A549 (cell line): ENCODE measurements around the gene RFX1. TPM values are rescaled to one million over a fixed set of nuclear protein-coding genes. Genes with fewer than 3 reads are reported as not detected.
A peak's percentile ranks its signal among the peaks of the same experiment; 100 is the strongest.

Source experiments
- ATAC-seq, 2 experiments: fragments of 200-7000 bp in 1 of 2; fragments of >200 bp in 1 of 2; cut with Nextera tagmentation in 1 of 2; cut with Tn5 transposase in 1 of 2; 3 replicates each; pipeline versions ENCODE4 v1.8.0 to v1.9.1; 2018 to 2020; ENCODE audit warnings: mild to moderate bottlenecking in 1 of 2, moderate library complexity in 1 of 2
- CTCF ChIA-PET: fragments of 300-600 bp; sonication (Branson Sonifier 250); formaldehyde crosslinking; extraction: SDS; loops from one replicate; lab custom pipeline; 2021; ENCODE audit warnings: antibody characterized with exemption, inconsistent platforms; lab: Yijun Ruan, JAX
- POLR2A ChIA-PET: fragments of 350-600 bp; formaldehyde crosslinking; extraction: SDS; loops from one replicate; lab custom pipeline; 2021; ENCODE audit warnings: antibody characterized with exemption, inconsistent platforms; lab: Yijun Ruan, JAX
- DNase-seq, 2 experiments: peaks; one replicate each; pipeline versions ENCODE4 v3.0.0 to v3.0.0-alpha.2; 2011 to 2016; ENCODE audit warnings: low read depth in 1 of 2, low spot score in 1 of 2
- FAIRE-seq: peaks from 2 replicates; lab custom pipeline; 2011; peaks lifted over from hg19 to GRCh38; lab: Jason Lieb, UNC
- H3K27ac ChIP-seq, 2 experiments: fragments of >200 bp; sonication (Bioruptor Twin); formaldehyde crosslinking; 3 replicates each; pipeline ENCODE4 v1.5.1; 2016 to 2017
- H3K4me1 ChIP-seq: fragments of >200 bp; sonication (Bioruptor Twin); formaldehyde crosslinking; 3 replicates; pipeline ENCODE4 v1.6.1; 2016
- H3K4me2 ChIP-seq: fragments of >200 bp; sonication (Bioruptor Twin); formaldehyde crosslinking; 3 replicates; pipeline ENCODE4 v1.6.1; 2016
- H3K4me3 ChIP-seq: fragments of >200 bp; sonication (Bioruptor Twin); formaldehyde crosslinking; 3 replicates; pipeline ENCODE4 v1.5.1; 2016
- H3K9me3 ChIP-seq: fragments of >200 bp; sonication (Bioruptor Twin); formaldehyde crosslinking; 3 replicates; pipeline ENCODE4 v1.6.1; 2016
- ATOH8 ChIP-seq: fragments of 250-450 bp; sonication (Bioruptor Pico); IDR thresholded peaks from 2 replicates; pipeline ENCODE4 v1.5.0; 2020; ENCODE audit warnings: low read depth, mild to moderate bottlenecking, moderate library complexity
- CBX2 ChIP-seq: fragments of 200-600 bp; sonication (generic); IDR thresholded peaks from 2 replicates; pipeline ENCODE4 v1.6.1; 2016; ENCODE audit warnings: low read depth, mild to moderate bottlenecking, borderline replicate concordance
- CEBPB ChIP-seq, 2 experiments: fragments of >200 bp in 1 of 2; sonication (Bioruptor Twin) in 1 of 2; formaldehyde crosslinking in 1 of 2; IDR thresholded peaks; 2 replicates each; pipeline ENCODE4 v1.6.1; 2012 to 2016
- CHD4 ChIP-seq: fragments of 200-600 bp; sonication (generic); IDR thresholded peaks from 2 replicates; pipeline ENCODE4 v1.6.1; 2016; ENCODE audit warnings: antibody characterized with exemption, mild to moderate bottlenecking, borderline replicate concordance
- CTCF ChIP-seq: fragments of >200 bp; sonication (Bioruptor Twin); formaldehyde crosslinking; IDR thresholded peaks from 3 replicates; pipeline ENCODE4 v1.5.1; 2016
- FOSB ChIP-seq: fragments of 250-450 bp; sonication (Bioruptor Pico); IDR thresholded peaks from 2 replicates; pipeline ENCODE4 v1.5.0; 2020; ENCODE audit warnings: mild to moderate bottlenecking, moderate library complexity
- FOSL2 ChIP-seq, 2 experiments: fragments of 450-650 bp in 1 of 2; fragments of >200 bp in 1 of 2; sonication (Bioruptor Twin) in 1 of 2; formaldehyde crosslinking; IDR thresholded peaks; 2 replicates each; pipeline versions ENCODE4 v1.5.0 to v1.6.1; 2016 to 2020; ENCODE audit warnings: mild to moderate bottlenecking in 1 of 2, moderate library complexity in 1 of 2
- GATA3 ChIP-seq: IDR thresholded peaks from 2 replicates; pipeline ENCODE4 v1.6.1; 2012; ENCODE audit warnings: borderline replicate concordance
- HOXA7 ChIP-seq: fragments of 250-450 bp; sonication (Bioruptor Pico); IDR thresholded peaks from 2 replicates; pipeline ENCODE4 v1.5.0; 2020; ENCODE audit warnings: mild to moderate bottlenecking, moderate library complexity
- HOXB5 ChIP-seq: fragments of 250-450 bp; sonication (Bioruptor Pico); IDR thresholded peaks from 2 replicates; pipeline ENCODE4 v1.5.0; 2020; ENCODE audit warnings: mild to moderate bottlenecking, moderate library complexity
- JUNB ChIP-seq: fragments of >200 bp; sonication (Bioruptor Twin); formaldehyde crosslinking; IDR thresholded peaks from 2 replicates; pipeline ENCODE4 v1.6.1; 2016
- KDM1A ChIP-seq: fragments of 200-600 bp; sonication (generic); IDR thresholded peaks from 2 replicates; pipeline ENCODE4 v1.6.1; 2016; ENCODE audit warnings: low read depth, mild to moderate bottlenecking
- KDM5A ChIP-seq: fragments of 200-600 bp; sonication (generic); IDR thresholded peaks from 2 replicates; pipeline ENCODE4 v1.6.1; 2016; ENCODE audit warnings: antibody characterized with exemption, mild to moderate bottlenecking
- MAZ ChIP-seq: fragments of 150-350 bp; IDR thresholded peaks from 2 replicates; pipeline ENCODE4 v1.6.1; 2014; ENCODE audit warnings: antibody characterized with exemption, low read depth, low read length, borderline replicate concordance
- NPAS2 ChIP-seq: fragments of 250-450 bp; sonication (Bioruptor Pico); IDR thresholded peaks from 2 replicates; pipeline ENCODE4 v1.8.0; 2022; ENCODE audit warnings: mild to moderate bottlenecking, moderate library complexity, borderline replicate concordance
- NR3C1 ChIP-seq: fragments of >200 bp; sonication (Bioruptor Twin); formaldehyde crosslinking; IDR thresholded peaks from 3 replicates; pipeline ENCODE4 v1.6.1; 2017
- PBX3 ChIP-seq: IDR thresholded peaks from 2 replicates; pipeline ENCODE4 v1.6.1; 2012
- POLR2A ChIP-seq: IDR thresholded peaks from 2 replicates; pipeline ENCODE4 v1.6.1; 2012; ENCODE audit warnings: mild to moderate bottlenecking, low read length
- RAD21 ChIP-seq, 2 experiments: fragments of >200 bp in 1 of 2; sonication (Bioruptor Twin) in 1 of 2; formaldehyde crosslinking in 1 of 2; IDR thresholded peaks in 1 of 2; conservative IDR thresholded peaks in 1 of 2; 2 replicates in 1 of 2; 3 replicates in 1 of 2; pipeline ENCODE4 v1.6.1; 2012 to 2018; ENCODE audit warnings: inconsistent platforms in 1 of 2
- RARB ChIP-seq: fragments of 250-450 bp; sonication (Bioruptor Pico); IDR thresholded peaks from 2 replicates; pipeline ENCODE4 v1.8.0; 2021; ENCODE audit warnings: mild to moderate bottlenecking, moderate library complexity
- REST ChIP-seq: fragments of 200-600 bp; sonication (generic); IDR thresholded peaks from 2 replicates; pipeline ENCODE4 v1.6.1; 2016; ENCODE audit warnings: antibody characterized with exemption, mild to moderate bottlenecking, moderate library complexity
- SREBF2 ChIP-seq: fragments of 450-650 bp; IDR thresholded peaks from 2 replicates; pipeline ENCODE4 v1.6.1; 2014; ENCODE audit warnings: mild to moderate bottlenecking, moderate library complexity
- TFCP2L1 ChIP-seq: fragments of 250-450 bp; sonication (Bioruptor Pico); IDR thresholded peaks from 2 replicates; pipeline ENCODE4 v1.5.0; 2021; ENCODE audit warnings: mild to moderate bottlenecking
- TP53 ChIP-seq: fragments of 250-450 bp; sonication (Bioruptor Pico); IDR thresholded peaks from 2 replicates; pipeline ENCODE4 v1.5.0; 2021; ENCODE audit warnings: mild to moderate bottlenecking, moderate library complexity
- ZC3H11A ChIP-seq: fragments of 450-650 bp; IDR thresholded peaks from 2 replicates; pipeline ENCODE4 v1.6.1; 2014; ENCODE audit warnings: antibody characterized with exemption, mild to moderate bottlenecking
- ZNF302 ChIP-seq: fragments of 250-450 bp; sonication (Bioruptor Pico); IDR thresholded peaks from 2 replicates; pipeline ENCODE4 v1.9.0; 2021; ENCODE audit warnings: inconsistent platforms, mild to moderate bottlenecking, moderate library complexity
- ZSCAN20 ChIP-seq: fragments of 250-450 bp; sonication (Bioruptor Pico); IDR thresholded peaks from 2 replicates; pipeline ENCODE4 v1.8.0; 2022; ENCODE audit warnings: mild to moderate bottlenecking, moderate library complexity
- WGBS: methylation state at CpG from one replicate; pipeline ENCODE4 v1.1.6; 2017; ENCODE audit errors: missing lambda C conversion rate; 5-methylcytosine and 5-hydroxymethylcytosine counted together
- polyA plus RNA-seq, 4 experiments: library from polyadenylated mRNA; depleted of rRNA in 3 of 4; stranded (reverse); fragments of >200 nt; fragmentation: RNase III in 1 of 4; extraction: RNeasy Plus Mini Kit Qiagen cat#74134 plus additional on column Dnase treatment in 1 of 4; gene quantifications; 2 replicates in 3 of 4; 3 replicates in 1 of 4; pipeline ENCODE4 v1.2.3, GENCODE V29; 2011 to 2017

RFX1 gene
- polyA plus RNA-seq, 2 of the 4 experiments (the other 2 are of a cell fraction), result 0.57 to 5.4 TPM

- no peak for ATAC-seq
- TF ChIP-seq NR3C1 (no peak), POLR2A (no peak), KDM1A (no peak), ZSCAN20 (CRISPR knock-in tag) (no peak), ZC3H11A (no peak), FOSL2 (IDR thresholded peaks at IDR 0.05) (no peak), FOSL2 (CRISPR knock-in tag; IDR thresholded peaks at IDR 0.05) (no peak), HOXB5 (CRISPR knock-in tag) (no peak), NPAS2 (CRISPR knock-in tag) (no peak), TP53 (CRISPR knock-in tag) (no peak), JUNB (no peak), CEBPB (IDR thresholded peaks at IDR 0.05) (no peak), MAZ (no peak), ATOH8 (CRISPR knock-in tag) (no peak), CTCF (no peak), HOXA7 (no peak), RAD21 (conservative IDR thresholded peaks at IDR 0.05 in 1 of 2, IDR thresholded peaks at IDR 0.05 in 1 of 2) (no peak), ZNF302 (CRISPR knock-in tag) (no peak), SREBF2 (no peak), PBX3 (no peak), RARB (CRISPR knock-in tag) (no peak)
- Histone ChIP-seq H3K27ac (no peak overlapping the region), H3K4me2 (no peak overlapping the region), H3K4me1 (no peaks in the 10 kb centered on the region), H3K4me3 (no peak overlapping the region), H3K9me3 (no peaks in the 10 kb centered on the region)
- no peak for DNase-seq
- ChIA-PET POLR2A (no interaction called here), CTCF (interaction anchor here (1.5 kb wide), 1 partner anchor 95 kb away, joined by 5 read pairs; no protein-coding TSS in a partner anchor)
- FAIRE-seq, result no peak
- 93% methylated on average over 11 of the region's 11 CpGs for WGBS
These were observed 30.2 kb downstream of the RFX1 start for GRCh38 chr19:13975870-13976269.

- ChIA-PET CTCF (no interaction called here), POLR2A (no interaction called here)
- H3K4me3 ChIP-seq, result no peak overlapping the region
- no peak overlapping the region for H3K27ac ChIP-seq
- no peak overlapping the region for H3K4me2 ChIP-seq
- H3K4me1 ChIP-seq, result no peaks in the 10 kb centered on the region
- no peak for TF ChIP-seq NR3C1
- TF ChIP-seq JUNB, result no peak
- TF ChIP-seq PBX3, result no peak
- TF ChIP-seq FOSB, result no peak
- TF ChIP-seq KDM5A, result no peak
- no peak for TF ChIP-seq TFCP2L1 (CRISPR knock-in tag)
- no peak for TF ChIP-seq FOSL2 (IDR thresholded peaks at IDR 0.05)
- TF ChIP-seq FOSL2 (CRISPR knock-in tag; IDR thresholded peaks at IDR 0.05), result no peak
- no peak for TF ChIP-seq GATA3
- TF ChIP-seq ZSCAN20 (CRISPR knock-in tag), result no peak
- TF ChIP-seq CBX2, result no peak
- TF ChIP-seq CHD4, result no peak
- TF ChIP-seq REST, result no peak
- peak; percentile 64 to 86; a peak in 3 of 6 replicates for ATAC-seq
- H3K9me3 ChIP-seq, result no peaks in the 10 kb centered on the region
- no peak for FAIRE-seq
- DNase-seq, result peak in 1 of 2 experiments; percentile 32
- 84% methylated on average over 12 of the region's 12 CpGs for WGBS
These were observed 32.0 kb downstream of the RFX1 start for GRCh38 chr19:13974073-13974472.
